DOHH2 (cell line): ENCODE measurements around the gene TSPAN4.

Source experiments
- EZH2phosphoT487 ChIP-seq: fragments of 200-600 bp; sonication (generic); IDR thresholded peaks from 2 replicates; pipeline ENCODE4 v1.6.1; 2017; ENCODE audit warnings: borderline replicate concordance, mild to moderate bottlenecking, antibody characterized with exemption, low read length, moderate library complexity, mixed read lengths
- TF ChIP-seq, protein P1 (sequence below): fragments of 200-600 bp; sonication (generic); IDR thresholded peaks from one replicate; pipeline ENCODE4 v1.5.1; 2014; ENCODE audit warnings: antibody characterized with exemption, mild to moderate bottlenecking, low read depth, low read length; ENCODE audit not compliant: poor library complexity, severe bottlenecking

DNA sequence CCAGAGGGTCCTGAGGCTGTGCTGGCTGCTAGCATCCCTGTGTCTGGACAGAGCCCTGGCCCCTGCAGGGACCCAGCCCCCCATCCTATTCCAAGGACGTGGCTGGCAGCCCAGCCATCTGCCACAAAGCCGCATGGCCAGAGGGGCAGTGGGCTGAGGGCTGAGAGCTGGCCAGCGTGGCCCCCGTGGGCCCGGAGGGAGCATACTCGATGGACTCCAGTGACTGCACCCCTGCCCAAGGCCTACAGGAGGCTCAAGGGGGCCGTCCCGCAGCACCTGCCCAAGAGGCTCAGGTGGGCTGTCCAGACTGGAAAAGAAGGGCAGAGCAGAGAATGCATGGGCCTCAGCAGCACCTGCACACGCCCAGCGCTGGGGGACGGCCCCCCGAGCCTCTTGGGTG, 13.1 kb downstream of the TSPAN4 start:
- TF ChIP-seq, protein P1, sequence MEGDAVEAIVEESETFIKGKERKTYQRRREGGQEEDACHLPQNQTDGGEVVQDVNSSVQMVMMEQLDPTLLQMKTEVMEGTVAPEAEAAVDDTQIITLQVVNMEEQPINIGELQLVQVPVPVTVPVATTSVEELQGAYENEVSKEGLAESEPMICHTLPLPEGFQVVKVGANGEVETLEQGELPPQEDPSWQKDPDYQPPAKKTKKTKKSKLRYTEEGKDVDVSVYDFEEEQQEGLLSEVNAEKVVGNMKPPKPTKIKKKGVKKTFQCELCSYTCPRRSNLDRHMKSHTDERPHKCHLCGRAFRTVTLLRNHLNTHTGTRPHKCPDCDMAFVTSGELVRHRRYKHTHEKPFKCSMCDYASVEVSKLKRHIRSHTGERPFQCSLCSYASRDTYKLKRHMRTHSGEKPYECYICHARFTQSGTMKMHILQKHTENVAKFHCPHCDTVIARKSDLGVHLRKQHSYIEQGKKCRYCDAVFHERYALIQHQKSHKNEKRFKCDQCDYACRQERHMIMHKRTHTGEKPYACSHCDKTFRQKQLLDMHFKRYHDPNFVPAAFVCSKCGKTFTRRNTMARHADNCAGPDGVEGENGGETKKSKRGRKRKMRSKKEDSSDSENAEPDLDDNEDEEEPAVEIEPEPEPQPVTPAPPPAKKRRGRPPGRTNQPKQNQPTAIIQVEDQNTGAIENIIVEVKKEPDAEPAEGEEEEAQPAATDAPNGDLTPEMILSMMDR = no peak
- no peak for TF ChIP-seq EZH2phosphoT487
